Measurements from ENCODE around the gene MIF4GD. TPM values are rescaled to one million over a fixed set of nuclear protein-coding genes. Genes with fewer than 3 reads are reported as not detected.

Gene MIF4GD
- total and polyA plus RNA-seq, 9 of the 15 experiments (the other 6 are each of a cell fraction or from before 2014, with no cell fraction given), result 11.8 to 63.8 (median 28.1) TPM

DNA sequence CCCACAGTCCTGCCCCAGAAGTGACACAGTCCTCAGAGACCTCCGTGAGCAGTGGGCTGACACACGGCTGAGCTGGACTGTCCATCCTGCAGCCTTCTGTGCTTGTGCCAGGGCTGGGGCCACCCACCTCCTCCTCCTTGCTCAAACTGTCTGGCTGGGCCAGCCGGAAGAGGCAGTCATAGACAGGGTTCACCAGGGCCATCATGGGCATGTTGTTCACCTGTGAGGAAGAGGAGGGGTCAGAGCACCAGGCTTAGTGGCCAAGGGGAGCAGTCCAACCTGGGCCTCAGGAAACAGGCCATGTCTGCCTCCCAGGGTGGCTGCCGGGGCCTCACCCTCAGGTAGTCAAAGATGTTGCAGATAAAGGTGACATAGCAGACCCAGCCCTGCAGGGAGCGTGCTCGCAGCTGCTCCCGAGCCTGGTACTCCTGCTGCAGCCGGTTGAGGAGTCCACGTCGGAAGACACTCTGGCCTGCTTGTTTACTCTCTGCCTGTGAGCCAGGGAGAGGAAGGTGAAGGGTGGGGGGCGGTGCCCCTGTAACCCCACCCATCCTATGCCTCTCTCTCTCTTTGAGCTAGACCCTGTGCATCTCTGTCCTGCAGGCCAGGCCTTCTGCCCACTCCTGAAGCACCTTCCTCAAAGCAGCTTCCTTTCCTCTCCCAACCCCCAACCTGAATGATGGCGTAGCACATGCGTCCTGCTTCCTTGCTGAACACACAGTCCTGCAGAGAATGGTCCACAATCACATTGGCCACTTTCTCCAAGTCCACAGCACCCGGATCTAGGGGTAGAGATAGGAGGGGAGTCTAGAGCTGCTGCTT lies 3.4 kb downstream of the MIF4GD start (continued):
- TF ChIP-seq, protein P1, sequence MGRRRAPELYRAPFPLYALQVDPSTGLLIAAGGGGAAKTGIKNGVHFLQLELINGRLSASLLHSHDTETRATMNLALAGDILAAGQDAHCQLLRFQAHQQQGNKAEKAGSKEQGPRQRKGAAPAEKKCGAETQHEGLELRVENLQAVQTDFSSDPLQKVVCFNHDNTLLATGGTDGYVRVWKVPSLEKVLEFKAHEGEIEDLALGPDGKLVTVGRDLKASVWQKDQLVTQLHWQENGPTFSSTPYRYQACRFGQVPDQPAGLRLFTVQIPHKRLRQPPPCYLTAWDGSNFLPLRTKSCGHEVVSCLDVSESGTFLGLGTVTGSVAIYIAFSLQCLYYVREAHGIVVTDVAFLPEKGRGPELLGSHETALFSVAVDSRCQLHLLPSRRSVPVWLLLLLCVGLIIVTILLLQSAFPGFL (CRISPR knock-in tag; IDR thresholded peaks at IDR 0.05), result no peak
- TF ChIP-seq GABPB2 (CRISPR knock-in tag; conservative IDR thresholded peaks at IDR 0.05) (no peak), POLR2AphosphoS5 (IDR thresholded peaks at IDR 0.05; ENCODE audit: control insufficient read depth, insufficient read depth, low read depth, low read length) (peak; percentile 22; the same call in 1 of the 2 replicates), GABPA (tag; conservative IDR thresholded peaks at IDR 0.05; ENCODE audit: low read depth) (no peak), KDM2B (CRISPR knock-in tag; IDR thresholded peaks at IDR 0.05) (no peak), TAF1 (IDR thresholded peaks at IDR 0.05; ENCODE audit: control insufficient read depth, extremely low read depth, insufficient read depth, low read length, severe bottlenecking) (no peak), ZFPM2 (CRISPR knock-in tag; IDR thresholded peaks at IDR 0.05) (no peak), TCF7L2 (IDR thresholded peaks at IDR 0.05; ENCODE audit: low read depth, low read length) (no peak), NELFE (IDR thresholded peaks at IDR 0.05; ENCODE audit: insufficient read depth, insufficient read length) (no peak), BCOR (IDR thresholded peaks at IDR 0.05) (no peak), MTA3 (IDR thresholded peaks at IDR 0.05; ENCODE audit: borderline replicate concordance) (peak; percentile 54; the same call in 1 of the 2 replicates), U2AF2 (optimal IDR thresholded peaks at IDR 0.05; ENCODE audit: low read depth, low read length) (no peak), HDAC3 (IDR thresholded peaks at IDR 0.05; ENCODE audit: borderline replicate concordance, partially characterized antibody) (no peak), ZNF184 (CRISPR knock-in tag; IDR thresholded peaks at IDR 0.05) (no peak), ZNF3 (CRISPR knock-in tag; IDR thresholded peaks at IDR 0.05) (no peak), ZFX (CRISPR knock-in tag; IDR thresholded peaks at IDR 0.05) (peak; percentile 62), FOXK2 (conservative IDR thresholded peaks at IDR 0.05 in 1 of 2, IDR thresholded peaks at IDR 0.05 in 1 of 2; ENCODE audit: low read depth in 2 of 2) (peak; percentile 94), MYC (IDR thresholded peaks at IDR 0.05; ENCODE audit: low read depth, low read length) (peak; percentile 59), MYC (CRISPR knock-in tag; IDR thresholded peaks at IDR 0.05; ENCODE audit: borderline replicate concordance, low read depth) (no peak)
- TF ChIP-seq, protein P2, sequence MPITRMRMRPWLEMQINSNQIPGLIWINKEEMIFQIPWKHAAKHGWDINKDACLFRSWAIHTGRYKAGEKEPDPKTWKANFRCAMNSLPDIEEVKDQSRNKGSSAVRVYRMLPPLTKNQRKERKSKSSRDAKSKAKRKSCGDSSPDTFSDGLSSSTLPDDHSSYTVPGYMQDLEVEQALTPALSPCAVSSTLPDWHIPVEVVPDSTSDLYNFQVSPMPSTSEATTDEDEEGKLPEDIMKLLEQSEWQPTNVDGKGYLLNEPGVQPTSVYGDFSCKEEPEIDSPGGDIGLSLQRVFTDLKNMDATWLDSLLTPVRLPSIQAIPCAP (CRISPR knock-in tag; IDR thresholded peaks at IDR 0.05; ENCODE audit: borderline replicate concordance), result no peak
- TF ChIP-seq, protein P3, sequence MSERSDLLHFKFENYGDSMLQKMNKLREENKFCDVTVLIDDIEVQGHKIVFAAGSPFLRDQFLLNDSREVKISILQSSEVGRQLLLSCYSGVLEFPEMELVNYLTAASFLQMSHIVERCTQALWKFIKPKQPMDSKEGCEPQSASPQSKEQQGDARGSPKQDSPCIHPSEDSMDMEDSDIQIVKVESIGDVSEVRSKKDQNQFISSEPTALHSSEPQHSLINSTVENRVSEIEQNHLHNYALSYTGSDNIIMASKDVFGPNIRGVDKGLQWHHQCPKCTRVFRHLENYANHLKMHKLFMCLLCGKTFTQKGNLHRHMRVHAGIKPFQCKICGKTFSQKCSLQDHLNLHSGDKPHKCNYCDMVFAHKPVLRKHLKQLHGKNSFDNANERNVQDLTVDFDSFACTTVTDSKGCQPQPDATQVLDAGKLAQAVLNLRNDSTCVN (CRISPR knock-in tag; IDR thresholded peaks at IDR 0.05), result no peak
- TF ChIP-seq, protein P4, sequence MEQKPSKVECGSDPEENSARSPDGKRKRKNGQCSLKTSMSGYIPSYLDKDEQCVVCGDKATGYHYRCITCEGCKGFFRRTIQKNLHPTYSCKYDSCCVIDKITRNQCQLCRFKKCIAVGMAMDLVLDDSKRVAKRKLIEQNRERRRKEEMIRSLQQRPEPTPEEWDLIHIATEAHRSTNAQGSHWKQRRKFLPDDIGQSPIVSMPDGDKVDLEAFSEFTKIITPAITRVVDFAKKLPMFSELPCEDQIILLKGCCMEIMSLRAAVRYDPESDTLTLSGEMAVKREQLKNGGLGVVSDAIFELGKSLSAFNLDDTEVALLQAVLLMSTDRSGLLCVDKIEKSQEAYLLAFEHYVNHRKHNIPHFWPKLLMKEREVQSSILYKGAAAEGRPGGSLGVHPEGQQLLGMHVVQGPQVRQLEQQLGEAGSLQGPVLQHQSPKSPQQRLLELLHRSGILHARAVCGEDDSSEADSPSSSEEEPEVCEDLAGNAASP (IDR thresholded peaks at IDR 0.05), result no peak
- TF ChIP-seq, protein P5, sequence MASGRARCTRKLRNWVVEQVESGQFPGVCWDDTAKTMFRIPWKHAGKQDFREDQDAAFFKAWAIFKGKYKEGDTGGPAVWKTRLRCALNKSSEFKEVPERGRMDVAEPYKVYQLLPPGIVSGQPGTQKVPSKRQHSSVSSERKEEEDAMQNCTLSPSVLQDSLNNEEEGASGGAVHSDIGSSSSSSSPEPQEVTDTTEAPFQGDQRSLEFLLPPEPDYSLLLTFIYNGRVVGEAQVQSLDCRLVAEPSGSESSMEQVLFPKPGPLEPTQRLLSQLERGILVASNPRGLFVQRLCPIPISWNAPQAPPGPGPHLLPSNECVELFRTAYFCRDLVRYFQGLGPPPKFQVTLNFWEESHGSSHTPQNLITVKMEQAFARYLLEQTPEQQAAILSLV (tag; IDR thresholded peaks at IDR 0.05), result no peak

All from K562 (cell line).